GM12878 (cell line): ENCODE measurements around the gene VEGFA. TPM values are rescaled to one million over a fixed set of nuclear protein-coding genes. Genes with fewer than 3 reads are reported as not detected.

Source experiments
- ATAC-seq: fragments of 200-7000 bp; cut with Tn5 transposase; 3 replicates; pipeline ENCODE4 v1.9.1; 2020; ENCODE audit warnings: mild to moderate bottlenecking, moderate library complexity
- BruUV-seq: library from RNA; stranded (reverse); fragments of 400-500 nt; replicated peaks from 2 replicates; lab custom pipeline; 2021; lab: Mats Ljungman, UMichigan
- CTCF ChIA-PET: fragments of 300-600 bp; sonication (Branson Sonifier 250); formaldehyde crosslinking; extraction: SDS; loops from one replicate; lab custom pipeline; 2021; ENCODE audit warnings: inconsistent platforms; lab: Yijun Ruan, JAX
- POLR2A ChIA-PET: fragments of 350-600 bp; formaldehyde crosslinking; extraction: SDS; loops from one replicate; lab custom pipeline; 2021; ENCODE audit warnings: inconsistent platforms; lab: Charles Lee
- RAD21 ChIA-PET: fragments of 300-600 bp; sonication (Branson Sonifier 250); formaldehyde crosslinking; loops from one replicate; lab custom pipeline; 2023; ENCODE audit warnings: antibody characterized with exemption; ENCODE audit not compliant: unreplicated experiment; lab: Charles Lee
- SMC1A ChIA-PET: fragments of 300-600 bp; sonication (Branson Sonifier 250); formaldehyde crosslinking; loops from one replicate; lab custom pipeline; 2023; ENCODE audit not compliant: unreplicated experiment, uncharacterized antibody; lab: Charles Lee
- DNase-seq: peaks from one replicate; pipeline ENCODE4 v3.0.0-alpha.2; 2011; ENCODE audit warnings: low read depth, low spot score
- FAIRE-seq: peaks from 3 replicates; lab custom pipeline; 2011; peaks lifted over from hg19 to GRCh38; lab: Jason Lieb, UNC
- H2AFZ ChIP-seq: 2 replicates; pipeline ENCODE4 v1.6.0; 2011; ENCODE audit warnings: low read depth, low read length, control low read depth; ENCODE audit not compliant: control insufficient read depth
- H3K27ac ChIP-seq: 2 replicates; pipeline ENCODE4 v1.5.1; 2011; ENCODE audit warnings: control low read depth; ENCODE audit not compliant: control insufficient read depth, insufficient read depth
- H3K27me3 ChIP-seq, 2 experiments: replicated peaks in 1 of 2; 2 replicates each; pipeline versions ENCODE4 v1.6.0 to v1.6.1; 2011; ENCODE audit warnings: low read length in 1 of 2; ENCODE audit not compliant: control insufficient read depth in 2 of 2, insufficient read depth in 2 of 2
- H3K36me3 ChIP-seq, 2 experiments: 2 replicates each; pipeline ENCODE4 v1.5.1; 2011; ENCODE audit warnings: low read length in 1 of 2; ENCODE audit not compliant: control insufficient read depth in 2 of 2, insufficient read depth in 2 of 2
- H3K4me1 ChIP-seq: 2 replicates; pipeline ENCODE4 v1.6.1; 2011; ENCODE audit warnings: mild to moderate bottlenecking, low read length, moderate library complexity, mixed read lengths; ENCODE audit not compliant: control insufficient read depth, insufficient read depth
- H3K4me2 ChIP-seq: 2 replicates; pipeline ENCODE4 v1.6.0; 2011; ENCODE audit warnings: control low read depth; ENCODE audit not compliant: control insufficient read depth, insufficient read depth
- H3K4me3 ChIP-seq: fragments of 200-600 bp; sonication (generic); 2 replicates; pipeline ENCODE4 v1.5.1; 2016
- H3K79me2 ChIP-seq: 2 replicates; pipeline ENCODE4 v1.6.0; 2011; ENCODE audit warnings: low read length; ENCODE audit not compliant: control insufficient read depth, insufficient read depth
- H3K9ac ChIP-seq: 2 replicates; pipeline ENCODE4 v1.8.0; 2011; ENCODE audit warnings: low read length, control low read depth, mixed read lengths; ENCODE audit not compliant: control insufficient read depth, insufficient read depth
- H3K9me3 ChIP-seq: replicated peaks from 3 replicates; pipeline ENCODE4 v1.5.1; 2011; ENCODE audit warnings: mild to moderate bottlenecking, low read length; ENCODE audit not compliant: control insufficient read depth, insufficient read depth
- H4K20me1 ChIP-seq: 2 replicates; pipeline ENCODE4 v1.6.0; 2011; ENCODE audit not compliant: control insufficient read depth, insufficient read depth
- BCL11A ChIP-seq: IDR thresholded peaks from 2 replicates; pipeline ENCODE4 v1.6.1; 2011; ENCODE audit warnings: low read depth, low read length
- BRCA1 ChIP-seq: IDR thresholded peaks from 2 replicates; pipeline ENCODE4 v1.6.1; 2011; ENCODE audit warnings: low read depth, low read length, improper control_type of control experiment
- CBFB ChIP-seq: IDR thresholded peaks from 2 replicates; pipeline ENCODE4 v1.6.1; 2016; ENCODE audit warnings: antibody characterized with exemption, low read depth
- CBX5 ChIP-seq: sonication (generic); IDR thresholded peaks from 2 replicates; pipeline ENCODE4 v1.6.1; 2016; ENCODE audit warnings: low read depth, moderate library complexity, mild to moderate bottlenecking, inconsistent platforms
- EGR1 ChIP-seq, 2 experiments: IDR thresholded peaks; 1 replicate in 1 of 2; 2 replicates in 1 of 2; pipeline ENCODE4 v1.6.1; 2011 to 2012; ENCODE audit warnings: low read depth in 2 of 2, low read length in 2 of 2, borderline replicate concordance in 1 of 2, mild to moderate bottlenecking in 1 of 2, moderate library complexity in 1 of 2
- ETV6 ChIP-seq, 2 experiments: fragments of 450-650 bp in 1 of 2; IDR thresholded peaks in 1 of 2; conservative IDR thresholded peaks in 1 of 2; 2 replicates each; pipeline ENCODE4 v1.6.1; 2014; ENCODE audit warnings: antibody characterized with exemption in 1 of 2, borderline replicate concordance in 1 of 2, low read depth in 1 of 2, mild to moderate bottlenecking in 1 of 2, moderate library complexity in 1 of 2
- FOS ChIP-seq: IDR thresholded peaks from 3 replicates; pipeline ENCODE4 v1.6.1; 2011; ENCODE audit warnings: borderline replicate concordance; ENCODE audit not compliant: insufficient read length; ENCODE audit errors: extremely low read depth
- KDM1A ChIP-seq: fragments of 200-600 bp; sonication (generic); IDR thresholded peaks from 2 replicates; pipeline ENCODE4 v1.6.1; 2016; ENCODE audit warnings: borderline replicate concordance
- LARP7 ChIP-seq: fragments of 450-650 bp; IDR thresholded peaks from 2 replicates; pipeline ENCODE4 v1.6.1; 2017; ENCODE audit warnings: mild to moderate bottlenecking
- MEF2B ChIP-seq: fragments of 450-650 bp; IDR thresholded peaks from 2 replicates; pipeline ENCODE4 v1.6.1; 2018; ENCODE audit warnings: mild to moderate bottlenecking, moderate library complexity; ENCODE audit not compliant: partially characterized antibody, poor library complexity, severe bottlenecking
- POLR2A ChIP-seq: IDR thresholded peaks from 2 replicates; pipeline ENCODE4 v1.6.1; 2011; ENCODE audit warnings: low read depth, mild to moderate bottlenecking, low read length
- SMAD1 ChIP-seq: fragments of 450-650 bp; IDR thresholded peaks from 2 replicates; pipeline ENCODE4 v1.6.1; 2018; ENCODE audit warnings: mild to moderate bottlenecking, low read depth; ENCODE audit not compliant: partially characterized antibody
- SPI1 ChIP-seq: IDR thresholded peaks from 2 replicates; pipeline ENCODE4 v1.6.1; 2011; ENCODE audit warnings: low read depth, mild to moderate bottlenecking, low read length, moderate library complexity, borderline replicate concordance; ENCODE audit not compliant: insufficient read depth
- YBX1 ChIP-seq: fragments of 450-650 bp; IDR thresholded peaks from 2 replicates; pipeline ENCODE4 v1.6.1; 2016; ENCODE audit warnings: antibody characterized with exemption
- ZNF24 ChIP-seq: fragments of 450-650 bp; IDR thresholded peaks from 2 replicates; pipeline ENCODE4 v1.6.1; 2017; ENCODE audit warnings: antibody characterized with exemption, mild to moderate bottlenecking
- ZNF274 ChIP-seq: IDR thresholded peaks from one replicate; pipeline ENCODE4 v1.8.0; 2011; ENCODE audit not compliant: insufficient read length, insufficient read depth
- ZSCAN29 ChIP-seq: fragments of 450-650 bp; IDR thresholded peaks from 2 replicates; pipeline ENCODE4 v1.6.1; 2017; ENCODE audit warnings: mild to moderate bottlenecking, moderate library complexity
- WGBS: methylation state at CpG from one replicate; pipeline ENCODE4 v1.1.6; 2016; ENCODE audit warnings: low lambda C conversion rate; ENCODE audit not compliant: insufficient replicate concordance, insufficient coverage; ENCODE audit errors: missing lambda C conversion rate; 5-methylcytosine and 5-hydroxymethylcytosine counted together
- in situ Hi-C: fragments of 300-500 bp; cut with MboI; formaldehyde crosslinking; loops from 9 replicates; pipeline ENCODE4 v1.14.3; 2018; ENCODE audit warnings: mixed read lengths
- intact Hi-C: fragments of 100-400 bp; cut with micrococcal nuclease; formaldehyde crosslinking; loops from one replicate; pipeline ENCODE4 v1.14.2; 2022; ENCODE audit not compliant: unreplicated experiment
- polyA plus RNA-seq, 11 experiments: library from polyadenylated mRNA; depleted of rRNA in 4 of 11; unstranded in 6 of 11; stranded (reverse) in 5 of 11; fragments of >200 nt; fragmentation: Nextera tagmentation in 4 of 11; fragmentation: Illumina TruSeq in 1 of 11; extraction: Ambion mirVana in 4 of 11; extraction: Trizol in 1 of 11; gene quantifications; 1 replicate in 1 of 11; 2 replicates in 10 of 11; pipeline versions ENCODE4 v1.2.1 to v1.2.3, GENCODE V29; 2011 to 2016; ENCODE audit warnings: inconsistent platforms in 2 of 11, missing spikeins in 2 of 11, low read depth in 1 of 11
- total RNA-seq, 4 experiments: library from RNA; depleted of rRNA in 3 of 4; stranded (reverse); fragments of >200 nt in 3 of 4; fragmentation: Illumina TruSeq in 1 of 4; extraction: Trizol in 1 of 4; gene quantifications; 2 replicates each; pipeline versions ENCODE4 v1.2.1 to v1.2.3, GENCODE V29; 2013 to 2021
- TF ChIP-seq, protein P1 (sequence below): fragments of 450-650 bp; IDR thresholded peaks from 2 replicates; pipeline ENCODE4 v1.6.1; 2016; ENCODE audit warnings: mild to moderate bottlenecking
- TF ChIP-seq, protein P2 (sequence below): fragments of 450-650 bp; IDR thresholded peaks from 2 replicates; pipeline ENCODE4 v1.6.1; 2017; ENCODE audit warnings: mild to moderate bottlenecking, moderate library complexity

The VEGFA gene
- total and polyA plus RNA-seq, 10 of the 15 experiments (the other 5 are each of a cell fraction or from before 2014, with no cell fraction given), result 0.96 to 140 (median 16.9) TPM

DNA sequence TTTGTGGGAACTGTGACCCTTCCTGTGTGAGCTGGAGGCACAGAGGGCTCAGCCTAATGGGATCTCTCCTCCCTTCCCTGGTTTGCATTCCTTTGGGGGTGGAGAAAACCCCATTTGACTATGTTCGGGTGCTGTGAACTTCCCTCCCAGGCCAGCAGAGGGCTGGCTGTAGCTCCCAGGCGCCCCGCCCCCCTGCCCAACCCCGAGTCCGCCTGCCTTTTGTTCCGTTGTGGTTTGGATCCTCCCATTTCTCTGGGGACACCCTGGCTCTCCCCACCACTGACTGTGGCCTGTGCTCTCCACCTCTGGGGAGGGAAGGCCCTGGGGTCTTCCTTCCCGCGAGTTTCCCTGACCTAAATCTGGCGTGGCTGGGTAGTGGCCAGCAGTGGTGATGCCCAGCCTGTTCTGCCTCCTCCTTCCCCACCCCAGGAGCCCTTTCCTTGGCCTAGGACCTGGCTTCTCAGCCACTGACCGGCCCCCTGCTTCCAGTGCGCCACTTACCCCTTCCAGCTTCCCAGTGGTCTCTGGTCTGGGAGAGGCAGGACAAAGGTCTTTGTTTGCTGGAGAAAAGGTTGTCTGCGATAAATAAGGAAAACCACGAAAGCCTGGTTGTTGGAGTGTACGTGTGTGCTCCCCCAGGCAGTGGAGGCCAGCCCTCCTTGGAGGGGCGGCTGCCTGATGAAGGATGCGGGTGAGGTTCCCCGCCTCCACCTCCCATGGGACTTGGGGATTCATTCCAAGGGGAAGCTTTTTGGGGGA lies 4.9 kb downstream of the VEGFA start:
- ATAC-seq (peak; percentile 22), FAIRE-seq (peak; percentile 84), DNase-seq (no peak)
- 30% methylated on average over 17 of the region's 17 CpGs for WGBS
- no peak overlapping the region for H3K27ac ChIP-seq
- H3K9ac ChIP-seq, result no peak overlapping the region
- peaks cover 73% of the 10 kb centered on the region for H3K79me2 ChIP-seq
- peak overlapping the region; percentile 58 for H3K4me2 ChIP-seq
- intact Hi-C loops, result loop anchor here (5.0 kb wide), 1 partner anchor 177 kb away; no protein-coding TSS in a partner anchor
- ChIA-PET SMC1A (interaction anchor here (0.6 to 5.9 kb wide), 23 partner anchors 8 to 304 kb away, joined by 3 to 53 read pairs (median 5); no protein-coding TSS in a partner anchor), POLR2A (interaction anchor here (0.8 to 3.1 kb wide), 9 partner anchors 30 to 304 kb away, joined by 3 to 13 read pairs (median 7); no protein-coding TSS in a partner anchor), RAD21 (interaction anchor here (0.8 to 5.4 kb wide), 20 partner anchors 12 to 562 kb away, joined by 3 to 54 read pairs (median 7); no protein-coding TSS in a partner anchor), CTCF (interaction anchor here (0.6 to 5.9 kb wide), 50 partner anchors 9 to 304 kb away, joined by 3 to 70 read pairs (median 6); no protein-coding TSS in a partner anchor)
- peak overlapping the region; percentile 98 for H3K4me3 ChIP-seq
- peaks cover 23 to 25% of the 10 kb centered on the region in 2 experiments; a peak in 3 of 4 replicates for H3K36me3 ChIP-seq
- H3K9me3 ChIP-seq, result no peaks in the 10 kb centered on the region
- no peak overlapping the region for H2AFZ ChIP-seq
- H3K4me1 ChIP-seq, result peaks cover 22% of the 10 kb centered on the region
- BruUV-seq, result no TSS peak
- no peaks in the 10 kb centered on the region for H3K27me3 ChIP-seq
- in situ Hi-C loops, result loop anchor here (5.0 kb wide), 2 partner anchors 227 to 297 kb away; no protein-coding TSS in a partner anchor
- H4K20me1 ChIP-seq, result peaks cover 10% of the 10 kb centered on the region; the same call in 1 of the 2 replicates
- TF ChIP-seq POLR2A (no peak), CBX5 (no peak), ZSCAN29 (no peak), YBX1 (no peak), FOS (no peak), SPI1 (no peak), BRCA1 (no peak), KDM1A (no peak), SMAD1 (no peak), MEF2B (peak; percentile 68), BCL11A (no peak), ETV6 (conservative IDR thresholded peaks at IDR 0.05 in 1 of 2, IDR thresholded peaks at IDR 0.05 in 1 of 2; ENCODE audit: borderline replicate concordance in 1 of 2, low read depth in 1 of 2) (no peak), EGR1 (IDR thresholded peaks at IDR 0.05; ENCODE audit: borderline replicate concordance in 1 of 2, low read depth in 2 of 2, low read length in 2 of 2) (no peak; a peak in 1 of 3 replicates), ZNF24 (no peak), LARP7 (no peak), CBFB (no peak), ZNF274 (no peak)
- TF ChIP-seq, protein P1, sequence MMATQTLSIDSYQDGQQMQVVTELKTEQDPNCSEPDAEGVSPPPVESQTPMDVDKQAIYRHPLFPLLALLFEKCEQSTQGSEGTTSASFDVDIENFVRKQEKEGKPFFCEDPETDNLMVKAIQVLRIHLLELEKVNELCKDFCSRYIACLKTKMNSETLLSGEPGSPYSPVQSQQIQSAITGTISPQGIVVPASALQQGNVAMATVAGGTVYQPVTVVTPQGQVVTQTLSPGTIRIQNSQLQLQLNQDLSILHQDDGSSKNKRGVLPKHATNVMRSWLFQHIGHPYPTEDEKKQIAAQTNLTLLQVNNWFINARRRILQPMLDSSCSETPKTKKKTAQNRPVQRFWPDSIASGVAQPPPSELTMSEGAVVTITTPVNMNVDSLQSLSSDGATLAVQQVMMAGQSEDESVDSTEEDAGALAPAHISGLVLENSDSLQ, result no peak
- TF ChIP-seq, protein P2, sequence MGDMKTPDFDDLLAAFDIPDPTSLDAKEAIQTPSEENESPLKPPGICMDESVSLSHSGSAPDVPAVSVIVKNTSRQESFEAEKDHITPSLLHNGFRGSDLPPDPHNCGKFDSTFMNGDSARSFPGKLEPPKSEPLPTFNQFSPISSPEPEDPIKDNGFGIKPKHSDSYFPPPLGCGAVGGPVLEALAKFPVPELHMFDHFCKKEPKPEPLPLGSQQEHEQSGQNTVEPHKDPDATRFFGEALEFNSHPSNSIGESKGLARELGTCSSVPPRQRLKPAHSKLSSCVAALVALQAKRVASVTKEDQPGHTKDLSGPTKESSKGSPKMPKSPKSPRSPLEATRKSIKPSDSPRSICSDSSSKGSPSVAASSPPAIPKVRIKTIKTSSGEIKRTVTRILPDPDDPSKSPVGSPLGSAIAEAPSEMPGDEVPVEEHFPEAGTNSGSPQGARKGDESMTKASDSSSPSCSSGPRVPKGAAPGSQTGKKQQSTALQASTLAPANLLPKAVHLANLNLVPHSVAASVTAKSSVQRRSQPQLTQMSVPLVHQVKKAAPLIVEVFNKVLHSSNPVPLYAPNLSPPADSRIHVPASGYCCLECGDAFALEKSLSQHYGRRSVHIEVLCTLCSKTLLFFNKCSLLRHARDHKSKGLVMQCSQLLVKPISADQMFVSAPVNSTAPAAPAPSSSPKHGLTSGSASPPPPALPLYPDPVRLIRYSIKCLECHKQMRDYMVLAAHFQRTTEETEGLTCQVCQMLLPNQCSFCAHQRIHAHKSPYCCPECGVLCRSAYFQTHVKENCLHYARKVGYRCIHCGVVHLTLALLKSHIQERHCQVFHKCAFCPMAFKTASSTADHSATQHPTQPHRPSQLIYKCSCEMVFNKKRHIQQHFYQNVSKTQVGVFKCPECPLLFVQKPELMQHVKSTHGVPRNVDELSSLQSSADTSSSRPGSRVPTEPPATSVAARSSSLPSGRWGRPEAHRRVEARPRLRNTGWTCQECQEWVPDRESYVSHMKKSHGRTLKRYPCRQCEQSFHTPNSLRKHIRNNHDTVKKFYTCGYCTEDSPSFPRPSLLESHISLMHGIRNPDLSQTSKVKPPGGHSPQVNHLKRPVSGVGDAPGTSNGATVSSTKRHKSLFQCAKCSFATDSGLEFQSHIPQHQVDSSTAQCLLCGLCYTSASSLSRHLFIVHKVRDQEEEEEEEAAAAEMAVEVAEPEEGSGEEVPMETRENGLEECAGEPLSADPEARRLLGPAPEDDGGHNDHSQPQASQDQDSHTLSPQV, result no peak
